ENCODE measurements around the gene GRAMD1A. TPM values are rescaled to one million over a fixed set of nuclear protein-coding genes. Genes with fewer than 3 reads are reported as not detected.

GRAMD1A gene
- total RNA-seq, 2 experiments from 2014 or later, result 84.2 to 124 TPM

DNA sequence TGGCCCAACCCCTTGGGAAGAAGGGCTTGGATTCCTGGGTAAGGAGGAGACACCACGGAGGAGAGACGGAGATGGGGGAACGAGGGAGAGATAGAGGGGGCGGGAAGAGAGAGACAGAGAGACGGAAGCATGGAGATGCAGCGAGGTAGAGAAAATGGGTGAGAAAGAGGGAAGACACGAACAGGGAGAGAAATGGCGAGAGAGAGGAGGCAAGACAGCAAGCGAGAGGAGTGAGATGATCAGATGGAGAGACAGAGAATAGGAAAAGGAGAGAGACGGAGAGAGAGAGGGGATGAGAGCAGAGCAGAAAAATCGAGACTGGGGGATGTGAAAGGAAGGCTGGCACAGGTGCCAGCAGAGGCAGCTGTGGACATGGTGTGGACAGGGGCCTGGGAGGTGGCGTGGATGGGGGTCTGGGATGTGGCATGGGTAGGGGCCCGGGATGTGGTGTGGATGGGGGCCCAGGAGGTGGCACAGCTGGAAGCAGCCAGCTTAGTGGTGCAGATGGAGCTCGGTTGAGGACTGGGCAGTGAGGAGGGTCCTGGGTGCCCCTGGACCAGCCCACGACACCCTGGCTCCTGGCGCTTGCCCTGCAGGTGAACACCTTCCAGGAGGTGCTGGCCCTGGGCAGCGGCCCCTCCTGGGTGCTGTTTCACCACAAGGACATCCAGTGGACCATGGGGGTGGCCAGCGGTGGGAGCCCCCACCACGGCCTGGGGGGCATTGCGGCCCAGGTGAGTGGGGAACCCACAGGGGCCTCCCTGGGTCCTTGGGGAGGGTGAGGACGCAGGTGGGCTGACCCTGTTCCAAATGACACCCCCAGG, 75.3 kb downstream of the GRAMD1A start:
- POLR2A ChIA-PET, result no interaction called here
- no peak overlapping the region for H2AFZ ChIP-seq (ENCODE audit: low read length)

DNA sequence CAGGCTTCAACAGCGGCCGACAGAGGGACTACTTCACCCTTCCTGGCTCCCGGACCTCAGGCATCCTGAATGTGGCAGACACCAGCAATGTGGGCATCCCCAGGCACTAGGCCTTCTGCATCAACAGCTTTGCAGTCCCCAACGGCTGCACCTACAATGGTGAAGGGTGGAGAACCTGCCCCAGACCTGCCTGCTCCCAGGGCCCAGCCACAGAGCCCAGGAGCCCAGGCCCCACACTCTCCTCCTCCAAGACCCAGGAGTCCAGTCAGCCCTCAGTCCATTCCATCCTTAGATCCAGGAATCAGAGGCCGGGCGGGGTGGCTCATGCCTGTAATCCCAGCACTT, 75.9 kb downstream of the GRAMD1A start:
- no peaks in the 10 kb centered on the region for H3K79me2 ChIP-seq (ENCODE audit: insufficient read depth, low read depth, low read length)
- ChIA-PET CTCF (ENCODE audit: unreplicated experiment) (no interaction called here), POLR2A (no interaction called here)

More for the DNA sequence above, 75.3 kb downstream of the GRAMD1A start:
- intact Hi-C loops (cut with micrococcal nuclease; ENCODE audit: unreplicated experiment), result no loop called here
- Histone ChIP-seq H3K9me3 (ENCODE audit: low read length) (peaks cover 4% of the 10 kb centered on the region; the same call in 1 of the 2 replicates), H3K4me1 (ENCODE audit: insufficient read depth, low read length, poor library complexity, severe bottlenecking) (peaks cover 6% of the 10 kb centered on the region), H4K20me1 (ENCODE audit: insufficient read depth, low read length) (no peaks in the 10 kb centered on the region), H3K4me2 (ENCODE audit: low read length) (no peak overlapping the region), H3K4me3 (ENCODE audit: low read depth, low read length, poor library complexity, severe bottlenecking) (no peak overlapping the region), H3K36me3 (ENCODE audit: insufficient read depth, low read length) (no peaks in the 10 kb centered on the region), H3K79me2 (ENCODE audit: insufficient read depth, low read depth, low read length) (no peaks in the 10 kb centered on the region), H3K9me2 (ENCODE audit: insufficient read depth, low read length) (no peaks in the 10 kb centered on the region), H3K27ac (ENCODE audit: low read depth, low read length, poor library complexity, severe bottlenecking) (no peak overlapping the region)
- no peak for TF ChIP-seq EZH2phosphoT487 (IDR thresholded peaks at IDR 0.05; ENCODE audit: borderline replicate concordance, low read depth, low read length)
- DNase-seq (ENCODE audit: low spot score), result no peak
- CTCF ChIA-PET (ENCODE audit: unreplicated experiment), result no interaction called here
- no TSS peak for BruUV-seq (replicated peaks)

More for the DNA sequence above, 75.9 kb downstream of the GRAMD1A start:
- no peak overlapping the region for H3K4me2 ChIP-seq (ENCODE audit: low read length)
- no peak overlapping the region for H3K4me3 ChIP-seq (ENCODE audit: low read depth, low read length, poor library complexity, severe bottlenecking)
- intact Hi-C loops (cut with micrococcal nuclease; ENCODE audit: unreplicated experiment), result no loop called here
- TF ChIP-seq EZH2phosphoT487 (IDR thresholded peaks at IDR 0.05; ENCODE audit: borderline replicate concordance, low read depth, low read length), result no peak
- TF ChIP-seq, protein P1, sequence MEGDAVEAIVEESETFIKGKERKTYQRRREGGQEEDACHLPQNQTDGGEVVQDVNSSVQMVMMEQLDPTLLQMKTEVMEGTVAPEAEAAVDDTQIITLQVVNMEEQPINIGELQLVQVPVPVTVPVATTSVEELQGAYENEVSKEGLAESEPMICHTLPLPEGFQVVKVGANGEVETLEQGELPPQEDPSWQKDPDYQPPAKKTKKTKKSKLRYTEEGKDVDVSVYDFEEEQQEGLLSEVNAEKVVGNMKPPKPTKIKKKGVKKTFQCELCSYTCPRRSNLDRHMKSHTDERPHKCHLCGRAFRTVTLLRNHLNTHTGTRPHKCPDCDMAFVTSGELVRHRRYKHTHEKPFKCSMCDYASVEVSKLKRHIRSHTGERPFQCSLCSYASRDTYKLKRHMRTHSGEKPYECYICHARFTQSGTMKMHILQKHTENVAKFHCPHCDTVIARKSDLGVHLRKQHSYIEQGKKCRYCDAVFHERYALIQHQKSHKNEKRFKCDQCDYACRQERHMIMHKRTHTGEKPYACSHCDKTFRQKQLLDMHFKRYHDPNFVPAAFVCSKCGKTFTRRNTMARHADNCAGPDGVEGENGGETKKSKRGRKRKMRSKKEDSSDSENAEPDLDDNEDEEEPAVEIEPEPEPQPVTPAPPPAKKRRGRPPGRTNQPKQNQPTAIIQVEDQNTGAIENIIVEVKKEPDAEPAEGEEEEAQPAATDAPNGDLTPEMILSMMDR (conservative IDR thresholded peaks at IDR 0.05; ENCODE audit: low read length), result no peak
- H4K20me1 ChIP-seq (ENCODE audit: insufficient read depth, low read length), result no peaks in the 10 kb centered on the region
- no peaks in the 10 kb centered on the region for H3K9me3 ChIP-seq (ENCODE audit: low read length)
- no peak for DNase-seq (ENCODE audit: low spot score)
- no peaks in the 10 kb centered on the region for H3K9me2 ChIP-seq (ENCODE audit: insufficient read depth, low read length)
- peaks cover 6% of the 10 kb centered on the region for H3K4me1 ChIP-seq (ENCODE audit: insufficient read depth, low read length, poor library complexity, severe bottlenecking)
- BruUV-seq (replicated peaks), result no TSS peak
- H3K27ac ChIP-seq (ENCODE audit: low read depth, low read length, poor library complexity, severe bottlenecking), result no peak overlapping the region
- H3K36me3 ChIP-seq (ENCODE audit: insufficient read depth, low read length), result no peaks in the 10 kb centered on the region
- H2AFZ ChIP-seq (ENCODE audit: low read length), result no peak overlapping the region

Other genes starting within 250 kb of the GRAMD1A start
- gene ZNF599, start 227.1 kb upstream of the GRAMD1A start, total RNA-seq (2014; rRNA removed; shearing (Covaris generic)), result 0.44 and 3.0 TPM in 2 replicates
- 2.8 and 3.3 TPM in 2 replicates for gene ZNF599, start 227.1 kb upstream of the GRAMD1A start, total RNA-seq (2022)
- not detected in 2 replicates for gene ZNF30, start 73.4 kb upstream of the GRAMD1A start, total RNA-seq (2014; rRNA removed; shearing (Covaris generic))
- not detected in 2 replicates for gene ZNF30, start 73.4 kb upstream of the GRAMD1A start, total RNA-seq (2022)
- 8.0 and 8.3 TPM in 2 replicates for gene ZNF792, start 36.1 kb upstream of the GRAMD1A start, total RNA-seq (2014; rRNA removed; shearing (Covaris generic))
- gene ZNF792, start 36.1 kb upstream of the GRAMD1A start, total RNA-seq (2022), result 9.5 TPM in 2 replicates
- 0.41 and 0.59 TPM in 2 replicates for gene SCN1B, start 30.1 kb downstream of the GRAMD1A start, total RNA-seq (2014; rRNA removed; shearing (Covaris generic))
- 3.1 and 3.6 TPM in 2 replicates for gene SCN1B, start 30.1 kb downstream of the GRAMD1A start, total RNA-seq (2022)
- 0.19 TPM in 1 of 2 replicates, not detected in the other for gene HPN, start 41.4 kb downstream of the GRAMD1A start, total RNA-seq (2014; rRNA removed; shearing (Covaris generic))
- 0.17 TPM in 1 of 2 replicates, not detected in the other for gene HPN, start 41.4 kb downstream of the GRAMD1A start, total RNA-seq (2022)
- 0.35 TPM in 1 of 2 replicates, not detected in the other for gene FXYD3, start 115.5 kb downstream of the GRAMD1A start, total RNA-seq (2014; rRNA removed; shearing (Covaris generic))
- gene FXYD3, start 115.5 kb downstream of the GRAMD1A start, total RNA-seq (2022), result 0.88 TPM in 1 of 2 replicates, not detected in the other
- 0.28 and 1.1 TPM in 2 replicates for gene LGI4, start 134.7 kb downstream of the GRAMD1A start, total RNA-seq (2014; rRNA removed; shearing (Covaris generic))
- 2.7 and 5.9 TPM in 2 replicates for gene LGI4, start 134.7 kb downstream of the GRAMD1A start, total RNA-seq (2022)
- gene FXYD1, start 138.5 kb downstream of the GRAMD1A start, total RNA-seq (2014; rRNA removed; shearing (Covaris generic)), result 0.57 and 1.8 TPM in 2 replicates
- gene FXYD1, start 138.5 kb downstream of the GRAMD1A start, total RNA-seq (2022), result 5.5 and 11.5 TPM in 2 replicates
- 0.50 and 1.2 TPM in 2 replicates for gene FXYD7, start 142.9 kb downstream of the GRAMD1A start, total RNA-seq (2014; rRNA removed; shearing (Covaris generic))
- gene FXYD7, start 142.9 kb downstream of the GRAMD1A start, total RNA-seq (2022), result 6.1 and 6.3 TPM in 2 replicates
- 76.8 and 82.1 TPM in 2 replicates for gene FXYD5, start 154.4 kb downstream of the GRAMD1A start, total RNA-seq (2014; rRNA removed; shearing (Covaris generic))
- gene FXYD5, start 154.4 kb downstream of the GRAMD1A start, total RNA-seq (2022), result 147 and 155 TPM in 2 replicates
- gene FAM187B, start 228.4 kb downstream of the GRAMD1A start, total RNA-seq (2014; rRNA removed; shearing (Covaris generic)), result not detected in 2 replicates
- gene FAM187B, start 228.4 kb downstream of the GRAMD1A start, total RNA-seq (2022), result not detected in 2 replicates
- gene LSR, start 248.7 kb downstream of the GRAMD1A start, total RNA-seq (2014; rRNA removed; shearing (Covaris generic)), result 15.0 and 22.9 TPM in 2 replicates
- 26.0 and 33.6 TPM in 2 replicates for gene LSR, start 248.7 kb downstream of the GRAMD1A start, total RNA-seq (2022)